Fibroblast of peridontal ligament (primary cell): ENCODE measurements around the gene KCNMA1.
A peak's percentile ranks its signal among the peaks of the same experiment; 100 is the strongest.

Source experiments
- DNase-seq: peaks from one replicate; pipeline ENCODE4 v3.0.0-alpha.2; 2010; ENCODE audit errors: extremely low read depth

The KCNMA1 gene

GRCh38 chr10:76902949-76903348 is 734.7 kb downstream of the KCNMA1 start:
- DNase-seq = no peak

GRCh38 chr10:76901701-76902100 is 735.9 kb downstream of the KCNMA1 start:
- DNase-seq = no peak

GRCh38 chr10:76899490-76899889 is 738.1 kb downstream of the KCNMA1 start:
- DNase-seq = peak; percentile 74

- DNase-seq = no peak
Measured at GRCh38 chr10:76892766-76893479, 744.7 kb downstream of the KCNMA1 start.

GRCh38 chr10:76887223-76888010 is 750.2 kb downstream of the KCNMA1 start:
- DNase-seq = no peak

- peak; percentile 14 for DNase-seq
Measured at GRCh38 chr10:76885816-76886215, 751.8 kb downstream of the KCNMA1 start.

- DNase-seq = no peak
Measured at GRCh38 chr10:76884673-76885275, 752.8 kb downstream of the KCNMA1 start.

GRCh38 chr10:76883596-76883995 is 754.0 kb downstream of the KCNMA1 start:
- no peak for DNase-seq

GRCh38 chr10:76882796-76883195 is 754.8 kb downstream of the KCNMA1 start:
- no peak for DNase-seq

- DNase-seq = no peak
Measured at GRCh38 chr10:76882245-76882644, 755.4 kb downstream of the KCNMA1 start.

GRCh38 chr10:76881477-76882220 is 756.0 kb downstream of the KCNMA1 start:
- peak; percentile 67 for DNase-seq

GRCh38 chr10:76880931-76881330 is 756.7 kb downstream of the KCNMA1 start:
- DNase-seq = no peak

GRCh38 chr10:76879116-76879913 is 758.3 kb downstream of the KCNMA1 start:
- no peak for DNase-seq

GRCh38 chr10:76878514-76878913 is 759.1 kb downstream of the KCNMA1 start:
- DNase-seq = no peak

- no peak for DNase-seq
Measured at GRCh38 chr10:76874896-76875295, 762.7 kb downstream of the KCNMA1 start.

GRCh38 chr10:76874176-76874575 is 763.4 kb downstream of the KCNMA1 start:
- peak; percentile 73 for DNase-seq

GRCh38 chr10:76871697-76872295 is 765.8 kb downstream of the KCNMA1 start:
- no peak for DNase-seq

- no peak for DNase-seq
Measured at GRCh38 chr10:76869931-76870330, 767.7 kb downstream of the KCNMA1 start.

GRCh38 chr10:76868098-76868977 is 769.3 kb downstream of the KCNMA1 start:
- peak; percentile 91 for DNase-seq
